ENCODE measurements around the gene CALML3.

Gene CALML3

GRCh38 chr10:5507649-5508131, 17.1 kb upstream of the CALML3 start:
- no peak for DNase-seq (ENCODE audit: low spot score)

GRCh38 chr10:5508161-5508604, 16.6 kb upstream of the CALML3 start:
- DNase-seq (ENCODE audit: low spot score) = no peak

GRCh38 chr10:5508786-5509185, 16.0 kb upstream of the CALML3 start:
- DNase-seq (ENCODE audit: low spot score) = no peak

GRCh38 chr10:5509236-5509635, 15.5 kb upstream of the CALML3 start:
- DNase-seq (ENCODE audit: low spot score) = no peak

- no peak for DNase-seq (ENCODE audit: low spot score)
Measured at GRCh38 chr10:5509691-5510090, 15.1 kb upstream of the CALML3 start.

GRCh38 chr10:5510281-5511072, 14.3 kb upstream of the CALML3 start:
- DNase-seq (ENCODE audit: low spot score) = no peak

- no peak for DNase-seq (ENCODE audit: low spot score)
Measured at GRCh38 chr10:5511231-5511884, 13.4 kb upstream of the CALML3 start.

GRCh38 chr10:5511885-5512280, 12.9 kb upstream of the CALML3 start:
- DNase-seq (ENCODE audit: low spot score) = no peak

- DNase-seq (ENCODE audit: low spot score) = no peak
Measured at GRCh38 chr10:5512331-5512730, 12.4 kb upstream of the CALML3 start.

- DNase-seq (ENCODE audit: low spot score) = peak; percentile 79
Measured at GRCh38 chr10:5512881-5513612, 11.7 kb upstream of the CALML3 start.

- no peak for DNase-seq (ENCODE audit: low spot score)
Measured at GRCh38 chr10:5514226-5514850, 10.4 kb upstream of the CALML3 start.

- DNase-seq (ENCODE audit: low spot score) = no peak
Measured at GRCh38 chr10:5515948-5516761, 8.6 kb upstream of the CALML3 start.

GRCh38 chr10:5517546-5517945, 7.2 kb upstream of the CALML3 start:
- no peak for DNase-seq (ENCODE audit: low spot score)

- DNase-seq (ENCODE audit: low spot score) = no peak
Measured at GRCh38 chr10:5518143-5518542, 6.6 kb upstream of the CALML3 start.

GRCh38 chr10:5519054-5519453, 5.7 kb upstream of the CALML3 start:
- DNase-seq (ENCODE audit: low spot score) = no peak

GRCh38 chr10:5522913-5523560, 1.7 kb upstream of the CALML3 start:
- DNase-seq (ENCODE audit: low spot score) = no peak

- no peak for DNase-seq (ENCODE audit: low spot score)
Measured at GRCh38 chr10:5523796-5524574, 776 bp upstream of the CALML3 start.

GRCh38 chr10:5525561-5526341, 990 bp downstream of the CALML3 start:
- DNase-seq (ENCODE audit: low spot score) = peak; percentile 79

GRCh38 chr10:5526691-5527331, 2.0 kb downstream of the CALML3 start:
- no peak for DNase-seq (ENCODE audit: low spot score)

All from putamen (tissue), 1 donor.